ENCODE measurements around the gene CELA3A. TPM values are rescaled to one million over a fixed set of nuclear protein-coding genes. Genes with fewer than 3 reads are reported as not detected.

The CELA3A gene
- total and polyA plus RNA-seq, 10 of the 15 experiments (the other 5 are each of a cell fraction or from before 2014, with no cell fraction given) = 7.6 TPM; not detected in 9

GRCh38 chr1:22037520-22037919 is 36.1 kb downstream of the CELA3A start (continued):
- no peak for TF ChIP-seq ESRRA (IDR thresholded peaks at IDR 0.05; ENCODE audit: low read length)
- TF ChIP-seq ZNF592 (IDR thresholded peaks at IDR 0.05) = no peak

GRCh38 chr1:22038036-22038435 is 36.6 kb downstream of the CELA3A start:
- in situ Hi-C loops (cut with MboI) = no loop called here
- no peak overlapping the region for H3K4me3 ChIP-seq
- no peaks in the 10 kb centered on the region for H3K27me3 ChIP-seq (replicated peaks in 1 of 2; ENCODE audit: control insufficient read depth in 2 of 2, insufficient read depth in 2 of 2, low read length in 1 of 2)
- BruUV-seq (replicated peaks) = no TSS peak
- ChIA-PET POLR2A (interaction anchor here (0.6 to 21.4 kb wide), 4 partner anchors 12 to 27 kb away, joined by 3 to 325 read pairs (median 32); partner anchors contain the start of gene CDC42), SMC1A (ENCODE audit: uncharacterized antibody, unreplicated experiment) (interaction anchor here (0.6 to 5.2 kb wide), 2 partner anchors 12 to 132 kb away, joined by 3 to 78 read pairs; no protein-coding TSS in a partner anchor), CTCF (interaction anchor here (0.6 to 3.6 kb wide), 5 partner anchors 11 to 524 kb away, joined by 3 to 35 read pairs (median 6); partner anchors contain the start of gene CDC42), RAD21 (ENCODE audit: unreplicated experiment) (interaction anchor here (0.6 to 2.2 kb wide), 6 partner anchors 7 to 17 kb away, joined by 3 to 11 read pairs (median 3); no protein-coding TSS in a partner anchor)
- no peak overlapping the region for H2AFZ ChIP-seq (ENCODE audit: control insufficient read depth, low read depth, low read length)
- FAIRE-seq (no peak), ATAC-seq (no peak), DNase-seq (ENCODE audit: low read depth, low spot score) (no peak)
- no peaks in the 10 kb centered on the region for H4K20me1 ChIP-seq (ENCODE audit: control insufficient read depth, insufficient read depth)
- H3K9ac ChIP-seq (ENCODE audit: control insufficient read depth, insufficient read depth, low read length) = no peak overlapping the region
- H3K79me2 ChIP-seq (ENCODE audit: control insufficient read depth, insufficient read depth, low read length) = no peaks in the 10 kb centered on the region
- peaks cover 21% of the 10 kb centered on the region for H3K4me1 ChIP-seq (ENCODE audit: control insufficient read depth, insufficient read depth, low read length)
- H3K4me2 ChIP-seq (ENCODE audit: control insufficient read depth, insufficient read depth) = no peak overlapping the region
- intact Hi-C loops (cut with micrococcal nuclease; ENCODE audit: unreplicated experiment) = loop anchor here (2.0 kb wide), 1 partner anchor 13 kb away; no protein-coding TSS in a partner anchor
- no peaks in the 10 kb centered on the region for H3K36me3 ChIP-seq (ENCODE audit: control insufficient read depth in 2 of 2, insufficient read depth in 2 of 2, low read length in 1 of 2)
- WGBS (ENCODE audit: insufficient coverage, insufficient replicate concordance, low lambda C conversion rate, missing lambda C conversion rate) = 86% methylated on average over 5 of the region's 5 CpGs
- no peak overlapping the region for H3K27ac ChIP-seq (ENCODE audit: control insufficient read depth, insufficient read depth)
- no peaks in the 10 kb centered on the region for H3K9me3 ChIP-seq (replicated peaks; ENCODE audit: control insufficient read depth, insufficient read depth, low read length)
- TF ChIP-seq NR2C1 (IDR thresholded peaks at IDR 0.05) (no peak), BCLAF1 (IDR thresholded peaks at IDR 0.05) (no peak), SMARCA5 (IDR thresholded peaks at IDR 0.05) (no peak), E4F1 (IDR thresholded peaks at IDR 0.05; ENCODE audit: borderline replicate concordance, partially characterized antibody) (no peak), GABPA (IDR thresholded peaks at IDR 0.05; ENCODE audit: low read depth) (no peak), CTCF (IDR thresholded peaks at IDR 0.05 in 2 of 3, conservative IDR thresholded peaks at IDR 0.05 in 1 of 3; ENCODE audit: control insufficient read depth in 2 of 3, extremely low read depth in 1 of 3, insufficient read depth in 1 of 3, low read depth in 3 of 3, low read length in 3 of 3) (no peak), RB1 (IDR thresholded peaks at IDR 0.05; ENCODE audit: borderline replicate concordance) (no peak), JUND (IDR thresholded peaks at IDR 0.05; ENCODE audit: low read depth, low read length) (no peak)

All from GM12878 (cell line).